Neural crest cell (in vitro differentiated cells): ENCODE measurements around the gene TUBB2B. TPM values are rescaled to one million over a fixed set of nuclear protein-coding genes. Genes with fewer than 3 reads are reported as not detected.
A peak's percentile ranks its signal among the peaks of the same experiment; 100 is the strongest.

ENCODE experiments used
- DNase-seq: peaks from one replicate; pipeline ENCODE4 v3.0.0; 2021; ENCODE audit warnings: low read depth, mixed read lengths, low spot score
- H3K27ac Mint-ChIP-seq: one replicate; pipeline ENCODE4 v1.8.0; 2021; ENCODE audit warnings: mild to moderate bottlenecking, mixed read lengths; ENCODE audit not compliant: unreplicated experiment
- H3K27me3 Mint-ChIP-seq: 2 replicates; pipeline ENCODE4 v1.8.0; 2021; ENCODE audit warnings: low read depth, mild to moderate bottlenecking, mixed read lengths
- H3K36me3 Mint-ChIP-seq: 2 replicates; pipeline ENCODE4 v1.8.0; 2021; ENCODE audit warnings: low read depth, mild to moderate bottlenecking, mixed read lengths
- H3K4me1 Mint-ChIP-seq: 2 replicates; pipeline ENCODE4 v1.8.0; 2021; ENCODE audit warnings: mixed read lengths
- H3K4me3 Mint-ChIP-seq: one replicate; pipeline ENCODE4 v1.8.0; 2021; ENCODE audit warnings: mild to moderate bottlenecking, mixed read lengths
- H3K9me3 Mint-ChIP-seq: 2 replicates; pipeline ENCODE4 v1.8.0; 2021; ENCODE audit warnings: mixed read lengths
- CTCF ChIP-seq: fragments of 200-600 bp; sonication (generic); conservative IDR thresholded peaks from 2 replicates; pipeline ENCODE4 v1.5.0; 2021; ENCODE audit warnings: antibody characterized with exemption, mild to moderate bottlenecking
- total RNA-seq: library from RNA; stranded (reverse); gene quantifications from 2 replicates; pipeline ENCODE4 v1.2.1, GENCODE V29; 2021

The TUBB2B gene
- total RNA-seq, 1 donor from 2014 or later: 665 TPM

GRCh38 chr6:3258201-3258600 lies 30.7 kb upstream of the TUBB2B start:
- peak overlapping the region; percentile 82 for H3K4me3 Mint-ChIP-seq
- peaks cover 3% of the 10 kb centered on the region for H3K9me3 Mint-ChIP-seq
- H3K27me3 Mint-ChIP-seq: peaks cover 3% of the 10 kb centered on the region
- no peak for DNase-seq
- no peak for TF ChIP-seq CTCF
- H3K36me3 Mint-ChIP-seq: peaks cover 14% of the 10 kb centered on the region
- no peak overlapping the region for H3K27ac Mint-ChIP-seq
- H3K4me1 Mint-ChIP-seq: peaks cover 32% of the 10 kb centered on the region

- Mint-ChIP-seq H3K27ac (no peak overlapping the region), H3K36me3 (peaks cover 17% of the 10 kb centered on the region), H3K4me3 (no peak overlapping the region), H3K4me1 (peaks cover 26% of the 10 kb centered on the region), H3K9me3 (peaks cover 3% of the 10 kb centered on the region), H3K27me3 (peaks cover 6% of the 10 kb centered on the region)
- no peak for DNase-seq
- no peak for TF ChIP-seq CTCF
These were observed 26.1 kb upstream of the TUBB2B start for GRCh38 chr6:3253597-3253961.

- no peak overlapping the region for H3K4me3 Mint-ChIP-seq
- peaks cover 17% of the 10 kb centered on the region for H3K36me3 Mint-ChIP-seq
- peaks cover 31% of the 10 kb centered on the region for H3K4me1 Mint-ChIP-seq
- peaks cover 3% of the 10 kb centered on the region for H3K9me3 Mint-ChIP-seq
- H3K27ac Mint-ChIP-seq: no peak overlapping the region
- peaks cover 6% of the 10 kb centered on the region for H3K27me3 Mint-ChIP-seq
- TF ChIP-seq CTCF: no peak
- no peak for DNase-seq
These were observed 25.6 kb upstream of the TUBB2B start for GRCh38 chr6:3252861-3253596.

GRCh38 chr6:3252369-3252768 lies 24.9 kb upstream of the TUBB2B start:
- Mint-ChIP-seq H3K9me3 (peaks cover 3% of the 10 kb centered on the region), H3K4me1 (peaks cover 37% of the 10 kb centered on the region), H3K27ac (no peak overlapping the region), H3K27me3 (peaks cover 6% of the 10 kb centered on the region), H3K4me3 (peak overlapping the region; percentile 81), H3K36me3 (peaks cover 17% of the 10 kb centered on the region)
- DNase-seq: no peak
- no peak for TF ChIP-seq CTCF

- peaks cover 17% of the 10 kb centered on the region for H3K36me3 Mint-ChIP-seq
- H3K4me3 Mint-ChIP-seq: peak overlapping the region; percentile 81
- H3K27ac Mint-ChIP-seq: no peak overlapping the region
- peaks cover 5% of the 10 kb centered on the region for H3K27me3 Mint-ChIP-seq
- DNase-seq: peak; percentile 87
- H3K4me1 Mint-ChIP-seq: peaks cover 44% of the 10 kb centered on the region
- peaks cover 3% of the 10 kb centered on the region for H3K9me3 Mint-ChIP-seq
- peak; percentile 97 for TF ChIP-seq CTCF
These were observed 24.2 kb upstream of the TUBB2B start for GRCh38 chr6:3251462-3252314.
